Esophagus mucosa (tissue), 1 donor: ENCODE data around the gene SHISA4. TPM values are rescaled to one million over a fixed set of nuclear protein-coding genes. Genes with fewer than 3 reads are reported as not detected.
A peak's percentile ranks its signal among the peaks of the same experiment; 100 is the strongest.

Experiments used
- ATAC-seq: fragments of 200-7000 bp; cut with Tn5 transposase; one replicate; pipeline ENCODE4 v1.9.1; 2020
- total RNA-seq: library from RNA; stranded (reverse); gene quantifications from one replicate; pipeline ENCODE4 v1.2.4, GENCODE V29; 2023
- donor health status: DM: yes; HTN: yes; CAD: no.

SHISA4 gene
- total RNA-seq, 1 donor from 2014 or later, result 1.2 TPM

DNA sequence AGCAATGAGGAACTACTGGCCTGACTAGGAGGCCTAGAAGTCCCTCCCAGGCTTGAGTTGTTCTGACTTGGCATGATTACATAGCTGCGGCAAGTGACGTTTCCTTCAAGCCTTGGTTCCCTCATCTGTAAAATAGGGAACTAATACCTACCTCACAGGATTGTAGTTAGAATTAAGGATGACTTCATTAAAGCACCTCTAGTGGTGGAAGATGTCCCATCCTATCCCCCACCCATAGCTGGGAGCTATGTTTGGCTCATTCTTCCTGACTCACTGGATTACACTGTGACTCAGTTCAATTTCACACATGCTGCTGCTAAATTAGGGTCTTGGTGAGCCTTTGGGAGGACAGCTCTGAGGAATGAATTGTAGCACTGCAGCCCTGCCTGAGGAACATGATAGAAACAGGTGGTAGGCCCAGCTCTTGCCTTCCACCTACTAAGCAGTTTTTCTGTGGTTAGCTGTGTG, 6.0 kb upstream of the SHISA4 start:
- peak; percentile 77 for ATAC-seq

DNA sequence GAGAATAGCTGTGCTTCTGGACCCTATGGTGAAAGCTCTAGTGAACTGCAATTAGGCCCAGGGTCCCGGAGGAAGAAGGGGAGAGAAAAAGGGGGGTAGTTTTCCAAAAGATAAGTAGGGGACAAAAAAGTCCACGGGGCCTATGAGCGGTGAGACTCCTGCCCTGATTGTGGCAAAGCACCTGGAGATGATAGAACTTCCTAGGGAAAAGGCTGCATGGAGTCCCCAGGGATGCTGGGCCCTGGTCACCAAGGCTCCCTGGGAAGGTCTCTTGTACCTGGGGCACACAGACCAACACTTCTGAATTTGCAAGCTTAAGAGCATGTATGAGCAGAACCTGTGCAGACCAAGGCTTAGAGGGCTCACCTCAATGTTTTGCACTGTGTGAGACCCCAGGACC, 5.4 kb upstream of the SHISA4 start:
- no peak for ATAC-seq

- peak; percentile 60 for ATAC-seq
Measured at GRCh38 chr1:201883786-201884185, 4.9 kb upstream of the SHISA4 start.

- no peak for ATAC-seq
Measured at GRCh38 chr1:201884425-201884824, 4.3 kb upstream of the SHISA4 start.

GRCh38 chr1:201885531-201886075, 3.1 kb upstream of the SHISA4 start:
- peak; percentile 54 for ATAC-seq

DNA sequence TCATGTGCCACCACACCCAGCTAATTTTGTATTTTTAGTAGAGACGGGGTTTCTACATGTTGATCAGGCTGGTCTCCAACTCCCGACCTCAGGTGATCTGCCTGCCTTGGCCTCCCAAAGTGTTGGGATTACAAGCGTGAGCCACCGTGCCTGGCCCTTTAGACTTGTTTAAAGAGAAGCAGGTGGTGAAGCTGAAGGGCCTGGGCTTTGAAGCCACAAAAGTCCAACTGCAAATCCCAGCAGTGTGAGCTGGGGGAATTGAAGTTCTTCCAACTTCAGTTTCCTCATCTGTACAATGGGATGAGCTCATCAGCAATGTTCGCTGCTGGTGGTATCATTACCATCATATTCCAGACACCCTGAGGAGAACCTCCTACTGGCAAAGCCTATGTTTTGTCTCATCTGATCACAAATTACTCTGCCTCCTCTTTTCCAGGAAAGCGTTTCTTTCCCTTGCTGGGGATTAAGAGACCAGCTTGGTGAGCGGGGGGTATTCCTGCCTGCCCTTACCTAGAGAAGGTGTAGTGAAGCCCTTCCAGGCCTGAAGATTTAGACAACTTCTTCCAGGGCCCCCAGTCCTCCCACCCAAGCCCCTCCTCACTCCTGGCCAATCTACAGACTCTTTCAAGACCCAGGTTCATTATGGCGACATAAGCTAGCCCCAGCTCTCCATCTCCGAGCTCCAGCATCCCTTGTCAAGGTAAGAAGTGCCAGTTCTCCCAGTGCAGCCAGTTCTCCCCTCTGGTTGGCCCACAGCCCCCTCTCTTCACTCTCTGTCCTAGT, 2.4 kb upstream of the SHISA4 start:
- no peak for ATAC-seq

GRCh38 chr1:201887116-201887866, 1.4 kb upstream of the SHISA4 start:
- no peak for ATAC-seq

DNA sequence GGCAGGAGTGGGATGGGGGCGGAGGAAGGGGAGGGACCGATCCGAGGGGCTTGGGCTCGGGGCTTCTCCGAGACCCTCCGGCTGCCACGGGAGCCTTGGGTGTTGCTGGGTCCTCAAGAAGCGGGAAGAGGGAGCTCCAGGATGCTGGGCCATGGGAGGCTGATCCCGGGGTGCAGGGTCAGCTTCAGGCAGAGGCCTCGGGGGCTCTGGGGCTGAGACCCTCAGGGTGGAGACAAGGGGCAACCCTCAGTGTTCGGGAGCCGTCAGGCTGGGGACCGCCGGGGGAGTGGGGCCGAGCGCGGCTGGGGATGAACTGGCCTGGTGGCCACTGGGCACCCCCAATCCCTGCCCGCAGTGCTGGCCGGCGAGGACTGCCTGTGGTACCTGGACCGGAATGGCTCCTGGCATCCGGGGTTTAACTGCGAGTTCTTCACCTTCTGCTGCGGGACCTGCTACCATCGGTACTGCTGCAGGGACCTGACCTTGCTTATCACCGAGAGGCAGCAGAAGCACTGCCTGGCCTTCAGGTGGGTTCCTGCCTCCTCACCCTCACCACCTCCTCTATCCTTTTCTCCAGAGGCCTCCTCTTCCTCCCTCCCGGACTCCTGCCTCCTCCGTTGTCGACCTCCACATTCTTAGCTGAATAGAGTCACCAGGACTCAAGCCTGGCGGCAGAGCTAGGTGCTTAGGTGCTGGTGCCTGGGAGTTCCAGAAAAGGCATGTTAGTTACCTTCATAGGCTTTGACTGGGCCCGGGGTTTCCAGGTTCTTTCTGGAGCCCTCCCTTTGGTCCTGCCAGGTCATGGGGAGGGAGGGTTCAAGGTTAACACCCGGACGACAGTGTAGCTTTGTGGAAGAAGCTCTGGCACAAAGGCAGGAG, 631 bp downstream of the SHISA4 start:
- no peak for ATAC-seq

GRCh38 chr1:201890223-201890622, 1.5 kb downstream of the SHISA4 start:
- ATAC-seq, result no peak

- no peak for ATAC-seq
Measured at GRCh38 chr1:201890806-201891450, 2.2 kb downstream of the SHISA4 start.

- no peak for ATAC-seq
Measured at GRCh38 chr1:201891451-201892045, 2.9 kb downstream of the SHISA4 start.

GRCh38 chr1:201892211-201892610, 3.5 kb downstream of the SHISA4 start:
- no peak for ATAC-seq

DNA sequence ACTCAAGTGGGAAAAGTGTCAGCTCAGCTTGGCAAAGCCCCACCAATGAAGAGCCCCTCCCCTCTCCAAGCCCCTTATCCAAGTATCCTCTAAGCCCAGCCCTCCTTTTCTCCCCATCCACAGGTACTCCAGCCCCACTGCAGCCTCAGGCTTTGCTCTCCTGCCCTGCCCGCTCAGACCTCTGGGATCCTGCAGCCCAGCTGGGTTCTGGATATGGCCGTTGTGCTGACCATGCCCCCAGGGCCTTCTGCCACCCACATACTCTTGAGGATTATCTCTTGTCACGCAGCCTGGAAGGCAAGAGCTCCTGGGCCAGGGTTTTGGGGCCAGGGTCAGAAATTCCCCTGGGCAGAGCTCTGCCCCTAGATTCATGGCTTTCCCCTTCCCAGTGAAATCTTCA, 4.7 kb downstream of the SHISA4 start:
- ATAC-seq, result no peak

GRCh38 chr1:201894343-201895119, 5.8 kb downstream of the SHISA4 start:
- no peak for ATAC-seq

- ATAC-seq, result no peak
Measured at GRCh38 chr1:201895120-201895665, 6.5 kb downstream of the SHISA4 start.

GRCh38 chr1:201895913-201896807, 7.5 kb downstream of the SHISA4 start:
- peak; percentile 89 for ATAC-seq

DNA sequence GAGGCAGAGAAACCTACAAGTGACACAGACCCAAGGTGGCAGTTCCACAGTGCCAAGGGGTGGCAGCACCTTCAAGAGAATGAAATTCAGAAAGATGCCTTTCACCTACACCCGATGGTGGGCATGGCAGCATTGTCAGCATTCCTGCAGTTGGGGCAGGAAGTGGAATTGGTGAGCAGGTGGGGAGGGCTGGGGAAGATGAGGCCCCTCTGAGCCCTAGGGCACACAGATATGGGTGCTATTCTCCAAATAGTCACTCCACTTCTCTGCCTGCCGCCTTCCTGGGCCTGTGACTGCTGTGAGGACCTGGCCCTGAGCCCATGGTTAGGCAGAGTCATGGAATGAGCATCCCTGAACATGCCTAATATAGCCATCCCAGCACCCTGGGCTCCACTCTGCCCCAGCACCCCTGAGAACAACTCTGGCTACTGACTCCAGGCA, 8.3 kb downstream of the SHISA4 start:
- ATAC-seq, result no peak

DNA sequence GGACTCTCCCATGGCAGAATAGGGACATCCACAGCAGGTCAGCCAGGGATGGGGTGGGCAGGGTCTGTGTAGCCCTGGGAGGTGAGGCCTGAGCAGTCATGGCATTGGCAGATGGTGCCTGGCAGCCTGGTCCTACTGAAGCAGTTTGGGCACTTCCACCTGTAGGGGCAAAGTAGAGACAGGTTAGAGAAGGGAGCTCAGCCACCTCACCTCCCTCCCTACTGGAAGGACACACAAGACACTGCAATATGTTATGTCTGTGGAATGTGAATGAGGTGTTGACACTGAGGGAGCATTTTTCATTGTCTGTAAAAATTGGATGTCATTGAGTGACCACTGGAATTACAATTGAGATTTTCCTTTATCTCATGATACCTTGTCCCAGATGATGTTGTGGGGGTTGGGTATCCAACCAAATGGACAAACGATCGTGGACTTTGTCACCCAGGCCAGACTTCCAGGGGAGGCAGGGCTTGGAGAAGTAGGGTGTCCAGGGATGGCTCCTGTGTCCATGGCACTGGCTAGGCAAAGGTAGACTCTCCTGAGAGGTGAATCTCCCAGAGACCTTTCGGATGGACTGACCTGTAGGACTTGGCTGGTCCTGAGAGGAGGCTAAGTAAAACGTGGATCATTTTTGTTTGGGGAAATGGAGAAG, 9.7 kb downstream of the SHISA4 start:
- no peak for ATAC-seq

DNA sequence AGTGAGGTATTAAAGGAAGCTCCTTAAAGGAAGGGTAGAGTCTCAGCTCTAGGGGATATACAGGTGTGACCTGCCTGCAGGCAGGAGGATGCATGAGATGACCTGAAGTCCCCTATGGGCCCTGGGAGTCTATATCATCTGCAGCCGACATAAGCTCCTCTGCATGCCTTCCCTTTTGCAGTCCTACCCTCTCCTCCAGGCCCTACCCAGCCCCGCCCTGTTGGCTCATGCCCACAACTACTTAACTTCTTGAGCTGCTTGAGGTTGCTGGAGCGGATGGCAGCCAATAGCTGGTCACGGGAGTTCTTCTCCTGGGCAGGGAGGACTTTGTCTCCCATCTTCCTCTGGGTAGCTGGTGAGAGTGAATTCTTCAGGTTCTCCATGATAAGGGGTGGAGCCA, 10.3 kb downstream of the SHISA4 start:
- ATAC-seq, result peak; percentile 36
